Hepatocyte (in vitro differentiated cells): ENCODE measurements around the gene ROBO4. TPM values are rescaled to one million over a fixed set of nuclear protein-coding genes. Genes with fewer than 3 reads are reported as not detected.

Experiments used
- DNase-seq: peaks from one replicate; pipeline ENCODE4 v3.0.0-alpha.2; 2016; ENCODE audit warnings: low spot score
- H2AFZ ChIP-seq: fragments of 200-600 bp; sonication (generic); 2 replicates; pipeline ENCODE4 v1.6.0; 2016; ENCODE audit warnings: antibody characterized with exemption, mild to moderate bottlenecking
- H3K27ac ChIP-seq: fragments of 200-600 bp; sonication (generic); 2 replicates; pipeline ENCODE4 v1.5.1; 2016; ENCODE audit warnings: mild to moderate bottlenecking
- H3K27me3 ChIP-seq: fragments of 200-600 bp; sonication (generic); 2 replicates; pipeline ENCODE4 v1.6.1; 2016
- H3K36me3 ChIP-seq: fragments of 200-600 bp; sonication (generic); replicated peaks from 2 replicates; pipeline ENCODE4 v1.5.1; 2016; ENCODE audit warnings: low read depth; ENCODE audit not compliant: insufficient read depth
- H3K4me1 ChIP-seq: fragments of 200-600 bp; sonication (generic); 2 replicates; pipeline ENCODE4 v1.5.1; 2016; ENCODE audit warnings: mild to moderate bottlenecking, moderate library complexity; ENCODE audit not compliant: insufficient read depth
- H3K4me2 ChIP-seq: fragments of 200-600 bp; sonication (generic); 2 replicates; pipeline ENCODE4 v1.6.0; 2016
- H3K4me3 ChIP-seq: fragments of 200-600 bp; sonication (generic); 2 replicates; pipeline ENCODE4 v1.5.1; 2016; ENCODE audit warnings: mild to moderate bottlenecking
- H3K79me2 ChIP-seq: fragments of 200-600 bp; sonication (generic); 2 replicates; pipeline ENCODE4 v1.6.0; 2017; ENCODE audit warnings: mild to moderate bottlenecking
- H3K9me2 ChIP-seq: fragments of 200-600 bp; sonication (generic); replicated peaks from 2 replicates; pipeline ENCODE4 v1.6.0; 2017; ENCODE audit warnings: mild to moderate bottlenecking; ENCODE audit not compliant: insufficient read depth
- H3K9me3 ChIP-seq: fragments of 200-600 bp; sonication (generic); 2 replicates; pipeline ENCODE4 v1.5.1; 2016; ENCODE audit warnings: low read depth, mild to moderate bottlenecking
- H4K20me1 ChIP-seq: fragments of 200-600 bp; sonication (generic); 2 replicates; pipeline ENCODE4 v1.6.0; 2016; ENCODE audit warnings: mild to moderate bottlenecking; ENCODE audit not compliant: insufficient read depth, poor library complexity, severe bottlenecking
- CTCF ChIP-seq: fragments of 200-600 bp; sonication (generic); IDR thresholded peaks from 2 replicates; pipeline ENCODE4 v1.5.1; 2016; ENCODE audit warnings: antibody characterized with exemption, mild to moderate bottlenecking; ENCODE audit not compliant: poor library complexity
- EZH2 ChIP-seq: fragments of 200-600 bp; sonication (generic); IDR thresholded peaks from 2 replicates; pipeline ENCODE4 v1.6.1; 2016; ENCODE audit warnings: antibody characterized with exemption, mild to moderate bottlenecking, borderline replicate concordance
- EZH2phosphoT487 ChIP-seq: fragments of 200-600 bp; sonication (generic); IDR thresholded peaks from one replicate; pipeline ENCODE4 v1.6.1; 2018; ENCODE audit warnings: antibody characterized with exemption, mild to moderate bottlenecking, low read depth, moderate library complexity; ENCODE audit not compliant: unreplicated experiment, severe bottlenecking
- WGBS: methylation state at CpG from one replicate; pipeline ENCODE4 v1.1.6; 2016; ENCODE audit warnings: low lambda C conversion rate; ENCODE audit errors: missing lambda C conversion rate; 5-methylcytosine and 5-hydroxymethylcytosine counted together
- polyA plus RNA-seq: library from polyadenylated mRNA; unstranded; fragments of >200 nt; fragmentation: Nextera tagmentation; extraction: Ambion mirVana; gene quantifications from 2 replicates; pipeline ENCODE4 v1.2.1, GENCODE V29; 2016
- total RNA-seq: library from RNA; depleted of rRNA; stranded (reverse); fragments of >200 nt; gene quantifications from 2 replicates; pipeline ENCODE4 v1.2.3, GENCODE V29; 2014

ROBO4 gene
- total and polyA plus RNA-seq, 2 experiments from 2014 or later = 0.28 to 2.0 TPM

DNA sequence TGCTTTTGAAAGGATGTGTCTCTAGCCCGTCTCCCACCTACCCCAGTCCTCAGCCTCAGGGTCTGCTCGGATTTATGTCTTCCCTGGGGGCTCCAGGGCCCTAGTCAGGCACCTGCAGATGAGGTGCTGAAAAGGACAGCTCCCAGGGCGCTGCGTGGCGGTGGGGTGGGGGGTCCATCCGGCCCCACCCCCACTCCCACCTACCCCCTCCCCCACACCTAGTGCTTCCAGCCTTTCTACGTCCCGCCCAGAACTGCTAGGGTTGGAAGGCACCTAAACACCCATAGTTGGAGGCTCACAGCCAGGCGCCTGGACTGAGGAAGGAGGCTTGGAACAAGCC lies 33.9 kb downstream of the ROBO4 start:
- H3K27me3 ChIP-seq = peaks cover 92% of the 10 kb centered on the region
- no peak overlapping the region for H2AFZ ChIP-seq
- peaks cover 11% of the 10 kb centered on the region for H3K4me1 ChIP-seq
- H3K4me2 ChIP-seq = peak overlapping the region; percentile 69
- peak; percentile 38 for DNase-seq
- H4K20me1 ChIP-seq = no peaks in the 10 kb centered on the region
- no peaks in the 10 kb centered on the region for H3K9me3 ChIP-seq
- H3K4me3 ChIP-seq = no peak overlapping the region
- WGBS = 12% methylated on average over 3 of the region's 9 CpGs
- TF ChIP-seq EZH2phosphoT487 = no peak
- no peak for TF ChIP-seq EZH2
- no peak for TF ChIP-seq CTCF
- no peak overlapping the region for H3K27ac ChIP-seq
- H3K79me2 ChIP-seq = no peaks in the 10 kb centered on the region
- H3K9me2 ChIP-seq = no peaks in the 10 kb centered on the region
- no peaks in the 10 kb centered on the region for H3K36me3 ChIP-seq

DNA sequence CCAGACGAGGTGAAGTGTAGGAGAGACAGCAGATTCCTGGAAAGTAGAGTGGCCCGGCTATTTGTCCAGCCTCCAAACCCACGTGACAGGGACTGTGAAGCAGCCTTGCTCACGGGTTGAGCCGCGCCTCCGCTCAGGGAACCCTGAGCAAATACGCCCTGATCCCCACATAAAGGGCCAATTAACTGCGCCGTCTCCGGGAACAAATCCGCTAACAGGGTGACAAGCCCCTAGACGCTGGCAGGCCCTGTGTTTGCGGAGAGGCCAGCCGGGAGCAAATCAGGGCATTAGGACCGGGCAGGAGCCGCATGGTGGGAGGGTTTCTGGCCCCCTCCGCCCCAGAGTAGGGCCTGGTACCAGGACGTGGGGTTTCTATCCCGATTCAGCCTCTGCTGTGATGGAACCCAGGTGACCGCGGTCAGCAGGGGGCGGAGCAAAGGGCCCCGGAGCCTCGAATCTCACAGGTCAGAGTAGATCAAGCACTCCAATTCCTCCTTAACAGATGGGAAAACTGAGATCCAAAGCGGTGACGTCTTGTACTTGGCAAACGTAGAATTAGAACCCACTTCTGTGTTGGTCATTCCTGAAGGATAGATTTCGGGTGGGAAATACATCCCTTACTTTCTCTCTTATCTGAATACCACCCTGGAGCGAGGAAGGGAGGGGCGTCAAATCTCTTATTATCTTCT lies 34.4 kb downstream of the ROBO4 start:
- H2AFZ ChIP-seq = no peak overlapping the region
- H3K27me3 ChIP-seq = peaks cover 89% of the 10 kb centered on the region
- H3K4me3 ChIP-seq = no peak overlapping the region

GRCh38 chr11:124861670-124862069 lies 36.0 kb downstream of the ROBO4 start:
- H3K9me2 ChIP-seq = no peaks in the 10 kb centered on the region
- WGBS = 50% methylated on average over 4 of the region's 4 CpGs
- no peak overlapping the region for H3K27ac ChIP-seq
- peaks cover 76% of the 10 kb centered on the region for H3K27me3 ChIP-seq
- H3K79me2 ChIP-seq = no peaks in the 10 kb centered on the region
- no peak overlapping the region for H3K4me2 ChIP-seq
- H2AFZ ChIP-seq = no peak overlapping the region
- H3K4me1 ChIP-seq = peaks cover 11% of the 10 kb centered on the region
- no peak for DNase-seq
- H3K36me3 ChIP-seq = no peaks in the 10 kb centered on the region
- TF ChIP-seq EZH2phosphoT487 (no peak), EZH2 (no peak), CTCF (no peak)
- no peaks in the 10 kb centered on the region for H3K9me3 ChIP-seq
- H4K20me1 ChIP-seq = no peaks in the 10 kb centered on the region
- no peak overlapping the region for H3K4me3 ChIP-seq

More for the DNA sequence above, 34.4 kb downstream of the ROBO4 start:
- TF ChIP-seq CTCF (no peak), EZH2phosphoT487 (no peak), EZH2 (no peak)
- no peaks in the 10 kb centered on the region for H4K20me1 ChIP-seq
- peak; percentile 72 for DNase-seq
- H3K4me2 ChIP-seq = peak overlapping the region; percentile 69
- H3K27ac ChIP-seq = no peak overlapping the region
- H3K79me2 ChIP-seq = no peaks in the 10 kb centered on the region
- H3K9me3 ChIP-seq = no peaks in the 10 kb centered on the region
- no peaks in the 10 kb centered on the region for H3K9me2 ChIP-seq
- H3K4me1 ChIP-seq = peaks cover 11% of the 10 kb centered on the region
- WGBS = 4% methylated on average over 31 of the region's 31 CpGs
- H3K36me3 ChIP-seq = no peaks in the 10 kb centered on the region
